ENCODE measurements around the gene DSC1. TPM values are rescaled to one million over a fixed set of nuclear protein-coding genes. Genes with fewer than 3 reads are reported as not detected.

Gene DSC1
- total RNA-seq, 1 donor from 2014 or later = not detected

DNA sequence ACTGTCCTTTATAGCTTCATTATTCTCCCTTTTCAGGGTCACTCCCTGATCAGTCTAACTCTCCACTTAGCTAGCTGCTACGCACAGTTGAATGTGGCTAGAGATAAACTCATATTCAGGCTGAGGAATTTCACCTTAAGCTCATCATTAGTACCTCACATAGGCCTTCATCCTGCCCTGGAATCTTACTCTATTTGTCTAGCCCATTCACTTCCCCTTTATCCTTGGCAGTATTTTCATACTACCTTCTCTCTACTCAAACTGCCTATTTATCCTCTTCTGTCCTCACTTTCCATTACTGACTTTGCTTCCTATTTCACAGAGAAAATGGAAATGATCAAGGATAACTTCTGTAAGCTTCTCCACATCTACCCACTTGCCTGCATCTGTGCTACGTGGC lies 49.9 kb downstream of the DSC1 start:
- no peaks in the 10 kb centered on the region for H3K27me3 ChIP-seq
- no peak for DNase-seq (ENCODE audit: low spot score)
- H2AFZ ChIP-seq (replicated peaks) = no peak overlapping the region
- H3K36me3 ChIP-seq = no peaks in the 10 kb centered on the region
- no peaks in the 10 kb centered on the region for H4K20me1 ChIP-seq (ENCODE audit: low read depth)
- H3K4me3 Mint-ChIP-seq = no peak overlapping the region
- H3K79me2 ChIP-seq (ENCODE audit: low read depth) = no peaks in the 10 kb centered on the region
- no peak overlapping the region for H3K27ac ChIP-seq
- H3K4me3 ChIP-seq = no peak overlapping the region
- no peak overlapping the region for H3K4me2 ChIP-seq
- H3F3A ChIP-seq (ENCODE audit: low read depth) = no peaks in the 10 kb centered on the region
- H3K9me3 ChIP-seq (ENCODE audit: low read depth) = no peaks in the 10 kb centered on the region
- TF ChIP-seq EZH2 (IDR thresholded peaks at IDR 0.05) (no peak), EZH2phosphoT487 (IDR thresholded peaks at IDR 0.05) (no peak)
- TF ChIP-seq, protein P1, sequence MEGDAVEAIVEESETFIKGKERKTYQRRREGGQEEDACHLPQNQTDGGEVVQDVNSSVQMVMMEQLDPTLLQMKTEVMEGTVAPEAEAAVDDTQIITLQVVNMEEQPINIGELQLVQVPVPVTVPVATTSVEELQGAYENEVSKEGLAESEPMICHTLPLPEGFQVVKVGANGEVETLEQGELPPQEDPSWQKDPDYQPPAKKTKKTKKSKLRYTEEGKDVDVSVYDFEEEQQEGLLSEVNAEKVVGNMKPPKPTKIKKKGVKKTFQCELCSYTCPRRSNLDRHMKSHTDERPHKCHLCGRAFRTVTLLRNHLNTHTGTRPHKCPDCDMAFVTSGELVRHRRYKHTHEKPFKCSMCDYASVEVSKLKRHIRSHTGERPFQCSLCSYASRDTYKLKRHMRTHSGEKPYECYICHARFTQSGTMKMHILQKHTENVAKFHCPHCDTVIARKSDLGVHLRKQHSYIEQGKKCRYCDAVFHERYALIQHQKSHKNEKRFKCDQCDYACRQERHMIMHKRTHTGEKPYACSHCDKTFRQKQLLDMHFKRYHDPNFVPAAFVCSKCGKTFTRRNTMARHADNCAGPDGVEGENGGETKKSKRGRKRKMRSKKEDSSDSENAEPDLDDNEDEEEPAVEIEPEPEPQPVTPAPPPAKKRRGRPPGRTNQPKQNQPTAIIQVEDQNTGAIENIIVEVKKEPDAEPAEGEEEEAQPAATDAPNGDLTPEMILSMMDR (IDR thresholded peaks at IDR 0.05) = no peak
- no peaks in the 10 kb centered on the region for H3K9me3 Mint-ChIP-seq
- H3K36me3 Mint-ChIP-seq = no peaks in the 10 kb centered on the region
- no peaks in the 10 kb centered on the region for H3K4me1 Mint-ChIP-seq
- no peaks in the 10 kb centered on the region for H3K4me1 ChIP-seq
- H3K27me3 Mint-ChIP-seq (ENCODE audit: insufficient read depth, low read depth) = no peaks in the 10 kb centered on the region
- H3K27ac Mint-ChIP-seq = no peak overlapping the region
- H3K9ac ChIP-seq = no peak overlapping the region

DNA sequence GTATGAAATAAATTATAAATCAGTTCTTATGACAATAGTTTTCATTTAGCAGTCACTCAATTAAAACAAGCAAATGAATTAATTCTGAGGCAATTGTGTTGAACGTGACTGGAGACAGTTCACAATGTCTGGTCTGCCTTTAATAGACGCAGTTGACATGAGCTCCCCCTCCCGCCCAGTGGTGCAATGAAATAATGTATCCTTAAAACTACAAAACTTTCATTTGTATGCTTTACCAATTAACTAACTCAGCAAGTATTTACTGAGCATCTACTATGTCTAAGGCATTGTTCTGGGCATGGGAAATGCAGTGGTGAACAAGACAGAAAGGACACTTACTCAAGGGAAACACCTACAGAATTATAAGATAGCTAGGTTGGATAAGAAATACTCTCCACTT lies 56.9 kb downstream of the DSC1 start:
- Histone ChIP-seq H3K9me3 (ENCODE audit: low read depth) (no peaks in the 10 kb centered on the region), H3K79me2 (ENCODE audit: low read depth) (no peaks in the 10 kb centered on the region), H3F3A (ENCODE audit: low read depth) (peaks cover 13% of the 10 kb centered on the region), H4K20me1 (ENCODE audit: low read depth) (no peaks in the 10 kb centered on the region), H3K27ac (no peak overlapping the region), H3K27me3 (peaks cover 12% of the 10 kb centered on the region), H3K4me1 (peaks cover 5% of the 10 kb centered on the region), H3K4me3 (no peak overlapping the region), H3K36me3 (no peaks in the 10 kb centered on the region), H2AFZ (replicated peaks) (no peak overlapping the region), H3K4me2 (no peak overlapping the region), H3K9ac (no peak overlapping the region)
- Mint-ChIP-seq H3K27me3 (ENCODE audit: insufficient read depth, low read depth) (no peaks in the 10 kb centered on the region), H3K27ac (no peak overlapping the region), H3K4me1 (peaks cover 5% of the 10 kb centered on the region), H3K9me3 (no peaks in the 10 kb centered on the region), H3K4me3 (no peak overlapping the region), H3K36me3 (no peaks in the 10 kb centered on the region)
- no peak for DNase-seq (ENCODE audit: low spot score)
- TF ChIP-seq EZH2 (IDR thresholded peaks at IDR 0.05) = no peak
- TF ChIP-seq, protein P1 (IDR thresholded peaks at IDR 0.05) = no peak
- TF ChIP-seq EZH2phosphoT487 (IDR thresholded peaks at IDR 0.05) = no peak

DNA sequence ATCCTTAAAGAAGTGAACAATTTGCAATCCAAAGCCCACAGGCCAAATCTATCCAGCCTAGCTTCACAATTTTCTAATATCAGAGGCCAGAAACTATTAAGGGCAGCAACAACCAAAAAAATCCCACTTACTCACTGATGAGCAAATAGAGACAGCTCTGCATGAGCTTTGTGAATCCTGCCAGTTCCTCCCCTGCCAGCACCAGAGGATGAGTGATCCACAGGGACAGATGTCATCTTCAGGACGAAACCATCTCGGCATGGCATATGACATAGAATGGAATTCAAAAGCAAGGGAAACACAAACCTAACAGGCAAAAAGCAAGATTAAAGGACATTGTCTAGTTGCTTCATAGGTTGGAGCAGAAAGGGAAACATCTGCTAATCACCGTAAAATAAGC lies 58.2 kb downstream of the DSC1 start:
- H3K4me3 ChIP-seq = no peak overlapping the region
- H3K4me1 ChIP-seq = peaks cover 7% of the 10 kb centered on the region
- H3K79me2 ChIP-seq (ENCODE audit: low read depth) = peaks cover 12% of the 10 kb centered on the region
- no peaks in the 10 kb centered on the region for H4K20me1 ChIP-seq (ENCODE audit: low read depth)
- no peak overlapping the region for H3K27ac ChIP-seq
- H3F3A ChIP-seq (ENCODE audit: low read depth) = peaks cover 16% of the 10 kb centered on the region
- no peaks in the 10 kb centered on the region for H3K9me3 ChIP-seq (ENCODE audit: low read depth)
- no peak overlapping the region for H2AFZ ChIP-seq (replicated peaks)
- Mint-ChIP-seq H3K9me3 (no peaks in the 10 kb centered on the region), H3K4me1 (peaks cover 13% of the 10 kb centered on the region), H3K27ac (no peak overlapping the region), H3K4me3 (no peak overlapping the region), H3K27me3 (ENCODE audit: insufficient read depth, low read depth) (no peaks in the 10 kb centered on the region), H3K36me3 (no peaks in the 10 kb centered on the region)
- no peak for TF ChIP-seq EZH2 (IDR thresholded peaks at IDR 0.05)
- TF ChIP-seq EZH2phosphoT487 (IDR thresholded peaks at IDR 0.05) = no peak
- TF ChIP-seq, protein P1 (IDR thresholded peaks at IDR 0.05) = no peak
- H3K36me3 ChIP-seq = no peaks in the 10 kb centered on the region
- DNase-seq (ENCODE audit: low spot score) = no peak
- no peak overlapping the region for H3K4me2 ChIP-seq
- H3K9ac ChIP-seq = no peak overlapping the region
- H3K27me3 ChIP-seq = peaks cover 12% of the 10 kb centered on the region
